Chondrocyte (in vitro differentiated cells): ENCODE measurements around the gene MARK3. TPM values are rescaled to one million over a fixed set of nuclear protein-coding genes. Genes with fewer than 3 reads are reported as not detected.

ENCODE experiments used
- DNase-seq: peaks from one replicate; pipeline ENCODE4 v3.0.0; 2021; ENCODE audit warnings: mixed read lengths, low spot score
- H3K27ac Mint-ChIP-seq: one replicate; pipeline ENCODE4 v1.8.0; 2021; ENCODE audit warnings: mild to moderate bottlenecking, moderate library complexity, mixed read lengths; ENCODE audit not compliant: unreplicated experiment
- H3K27me3 Mint-ChIP-seq: 2 replicates; pipeline ENCODE4 v1.8.0; 2021; ENCODE audit warnings: low read depth, mixed read lengths
- H3K36me3 Mint-ChIP-seq: 2 replicates; pipeline ENCODE4 v1.8.0; 2021; ENCODE audit warnings: low read depth, mixed read lengths
- H3K4me1 Mint-ChIP-seq: 2 replicates; pipeline ENCODE4 v1.8.0; 2021; ENCODE audit warnings: low read depth, mild to moderate bottlenecking, mixed read lengths
- H3K4me3 Mint-ChIP-seq: one replicate; pipeline ENCODE4 v1.8.0; 2021; ENCODE audit warnings: mild to moderate bottlenecking, moderate library complexity, mixed read lengths; ENCODE audit not compliant: unreplicated experiment
- H3K9me3 Mint-ChIP-seq: 2 replicates; pipeline ENCODE4 v1.8.0; 2021; ENCODE audit warnings: low read depth, mixed read lengths
- total RNA-seq: library from RNA; stranded (reverse); gene quantifications from 3 replicates; pipeline ENCODE4 v1.2.1, GENCODE V29; 2021
- TF ChIP-seq, protein P1 (sequence below): fragments of 200-600 bp; sonication (generic); IDR thresholded peaks from 2 replicates; pipeline ENCODE4 v1.5.0; 2021; ENCODE audit warnings: antibody characterized with exemption, mild to moderate bottlenecking, moderate library complexity

The MARK3 gene
- total RNA-seq, 1 donor from 2014 or later: 65.1 TPM

DNA sequence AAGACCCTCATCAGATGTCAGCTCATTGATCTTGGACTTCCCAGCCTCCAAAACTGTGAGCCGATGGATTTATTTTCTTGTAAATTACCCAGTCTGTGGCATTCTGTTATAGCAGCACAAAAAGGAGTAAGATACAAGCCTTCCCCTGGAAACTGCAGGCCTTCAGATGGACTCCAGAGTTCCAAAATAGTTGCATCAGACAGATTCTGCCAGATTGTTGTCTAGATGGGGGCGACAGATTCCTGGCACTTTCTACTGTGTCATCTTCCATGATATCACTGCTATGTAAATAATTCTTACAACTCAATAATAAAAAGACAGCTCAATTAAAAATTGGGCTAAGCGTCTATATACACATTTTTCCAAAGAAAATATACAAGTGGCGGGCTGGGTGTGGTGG is 17.2 kb upstream of the MARK3 start:
- no peak for DNase-seq
- Mint-ChIP-seq H3K9me3 (peaks cover 13% of the 10 kb centered on the region), H3K4me1 (peaks cover 10% of the 10 kb centered on the region), H3K27ac (peak overlapping the region; percentile 61), H3K36me3 (peaks cover 10% of the 10 kb centered on the region), H3K27me3 (no peaks in the 10 kb centered on the region), H3K4me3 (no peak overlapping the region)
- TF ChIP-seq, protein P1, sequence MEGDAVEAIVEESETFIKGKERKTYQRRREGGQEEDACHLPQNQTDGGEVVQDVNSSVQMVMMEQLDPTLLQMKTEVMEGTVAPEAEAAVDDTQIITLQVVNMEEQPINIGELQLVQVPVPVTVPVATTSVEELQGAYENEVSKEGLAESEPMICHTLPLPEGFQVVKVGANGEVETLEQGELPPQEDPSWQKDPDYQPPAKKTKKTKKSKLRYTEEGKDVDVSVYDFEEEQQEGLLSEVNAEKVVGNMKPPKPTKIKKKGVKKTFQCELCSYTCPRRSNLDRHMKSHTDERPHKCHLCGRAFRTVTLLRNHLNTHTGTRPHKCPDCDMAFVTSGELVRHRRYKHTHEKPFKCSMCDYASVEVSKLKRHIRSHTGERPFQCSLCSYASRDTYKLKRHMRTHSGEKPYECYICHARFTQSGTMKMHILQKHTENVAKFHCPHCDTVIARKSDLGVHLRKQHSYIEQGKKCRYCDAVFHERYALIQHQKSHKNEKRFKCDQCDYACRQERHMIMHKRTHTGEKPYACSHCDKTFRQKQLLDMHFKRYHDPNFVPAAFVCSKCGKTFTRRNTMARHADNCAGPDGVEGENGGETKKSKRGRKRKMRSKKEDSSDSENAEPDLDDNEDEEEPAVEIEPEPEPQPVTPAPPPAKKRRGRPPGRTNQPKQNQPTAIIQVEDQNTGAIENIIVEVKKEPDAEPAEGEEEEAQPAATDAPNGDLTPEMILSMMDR: no peak

DNA sequence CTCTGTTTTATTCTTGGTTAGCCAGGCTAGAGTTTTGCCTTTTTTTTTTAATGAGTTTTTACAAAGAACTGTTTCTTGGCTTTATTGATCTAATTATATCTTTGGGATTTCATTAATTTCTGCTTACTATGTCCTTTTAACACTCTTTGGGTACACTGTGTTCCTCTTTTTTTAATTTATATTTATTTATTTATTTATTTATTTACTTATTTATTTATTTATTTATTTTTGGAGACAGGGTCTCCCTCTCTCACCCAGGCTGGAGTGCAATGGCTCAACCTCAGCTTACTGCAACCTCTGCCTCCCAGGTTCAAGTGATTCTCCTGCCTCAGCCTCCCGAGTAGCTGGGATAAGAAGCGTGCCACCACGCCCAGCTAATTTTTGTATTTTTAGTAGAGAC is 15.1 kb upstream of the MARK3 start:
- Mint-ChIP-seq H3K9me3 (peaks cover 3% of the 10 kb centered on the region), H3K4me3 (no peak overlapping the region), H3K4me1 (peaks cover 10% of the 10 kb centered on the region), H3K27me3 (no peaks in the 10 kb centered on the region), H3K27ac (no peak overlapping the region), H3K36me3 (peaks cover 1% of the 10 kb centered on the region)
- TF ChIP-seq, protein P1: no peak
- DNase-seq: no peak

DNA sequence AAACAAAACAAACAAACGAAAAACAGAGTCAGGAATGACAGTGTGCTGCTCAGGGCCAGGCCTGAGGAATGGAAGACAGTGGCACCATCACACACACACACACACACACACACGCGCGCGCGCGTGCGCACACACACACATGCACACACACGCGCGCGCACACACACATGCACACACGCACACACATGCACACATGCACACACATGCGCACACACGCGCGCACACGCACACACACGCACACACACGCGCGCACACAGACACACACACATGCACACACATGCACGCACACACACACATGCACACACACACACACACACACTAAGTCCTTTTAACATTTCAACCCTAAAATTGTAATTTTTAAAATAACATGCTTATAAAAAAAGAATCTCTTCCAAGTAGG is 13.2 kb upstream of the MARK3 start:
- no peak overlapping the region for H3K27ac Mint-ChIP-seq
- H3K9me3 Mint-ChIP-seq: no peaks in the 10 kb centered on the region
- no peak overlapping the region for H3K4me3 Mint-ChIP-seq

DNA sequence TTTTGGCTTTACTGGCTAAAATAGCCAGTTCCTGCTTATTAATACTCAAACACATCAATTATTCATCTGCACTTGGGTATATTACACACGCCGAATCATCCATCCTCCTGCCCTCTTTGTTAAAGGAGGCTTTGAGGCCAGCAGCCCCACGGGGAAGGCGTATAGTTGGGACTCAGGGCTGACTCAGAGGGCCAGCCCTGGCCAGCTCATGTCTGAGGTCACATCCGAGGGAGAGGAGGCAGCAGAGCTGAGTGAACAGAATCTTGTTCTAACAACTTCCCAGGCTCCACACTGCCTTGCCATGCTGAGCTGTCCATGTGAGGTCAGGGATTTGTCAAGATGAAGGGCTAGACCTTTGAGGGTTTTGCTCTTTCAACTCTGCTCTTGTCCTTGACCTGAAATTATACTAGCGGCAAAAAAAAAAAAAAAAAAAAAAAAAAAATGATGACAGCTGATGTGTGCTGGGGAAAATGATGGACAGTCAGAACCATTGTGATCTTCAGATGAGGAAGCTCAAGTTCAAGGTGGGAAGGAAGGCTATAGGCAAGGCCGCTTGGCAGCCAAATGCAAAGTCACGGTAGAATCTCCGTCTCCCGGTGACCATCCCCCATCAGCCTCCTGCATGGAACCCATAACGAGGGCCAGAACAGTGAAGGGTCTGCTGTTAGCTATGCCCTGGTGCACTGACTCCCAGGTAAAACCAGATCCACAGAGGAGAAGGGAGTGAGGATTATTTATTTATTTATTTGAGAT is 12.5 kb upstream of the MARK3 start:
- H3K36me3 Mint-ChIP-seq: no peaks in the 10 kb centered on the region
- no peaks in the 10 kb centered on the region for H3K9me3 Mint-ChIP-seq
- no peak for DNase-seq
- peak overlapping the region; percentile 77 for H3K27ac Mint-ChIP-seq
- no peaks in the 10 kb centered on the region for H3K27me3 Mint-ChIP-seq
- peaks cover 10% of the 10 kb centered on the region for H3K4me1 Mint-ChIP-seq
- TF ChIP-seq, protein P1: no peak
- H3K4me3 Mint-ChIP-seq: peak overlapping the region; percentile 22

More for the DNA sequence above, 13.2 kb upstream of the MARK3 start:
- no peaks in the 10 kb centered on the region for H3K36me3 Mint-ChIP-seq
- DNase-seq: no peak
- peaks cover 10% of the 10 kb centered on the region for H3K4me1 Mint-ChIP-seq
- H3K27me3 Mint-ChIP-seq: no peaks in the 10 kb centered on the region
- TF ChIP-seq, protein P1: no peak

DNA sequence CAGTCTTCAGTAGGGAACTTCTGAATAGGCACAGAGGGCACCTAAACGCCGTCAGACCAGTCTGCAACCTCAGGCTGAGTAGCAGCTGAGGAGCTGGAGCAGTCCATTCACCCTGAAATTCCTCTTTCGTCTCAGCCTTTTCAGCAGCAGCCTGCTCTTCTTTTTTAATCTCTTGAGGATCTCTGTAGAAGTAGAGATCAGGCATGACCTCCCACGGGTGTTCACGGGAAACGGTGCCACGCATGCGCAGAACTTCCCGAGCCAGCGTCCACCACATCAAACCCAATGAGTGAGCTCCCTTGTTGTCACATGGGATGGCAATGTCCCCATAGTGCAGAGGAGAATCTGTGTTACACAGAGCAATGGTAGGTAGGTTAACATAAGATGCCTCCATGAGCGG is 11.1 kb upstream of the MARK3 start:
- no peak for DNase-seq
- TF ChIP-seq, protein P1: no peak
- no peaks in the 10 kb centered on the region for H3K36me3 Mint-ChIP-seq
- H3K4me3 Mint-ChIP-seq: no peak overlapping the region
- H3K9me3 Mint-ChIP-seq: no peaks in the 10 kb centered on the region
- H3K27ac Mint-ChIP-seq: no peak overlapping the region
- peaks cover 7% of the 10 kb centered on the region for H3K4me1 Mint-ChIP-seq
- no peaks in the 10 kb centered on the region for H3K27me3 Mint-ChIP-seq
